Ascending aorta (tissue), 2 donors: ENCODE data around the gene MYBBP1A. TPM values are rescaled to one million over a fixed set of nuclear protein-coding genes. Genes with fewer than 3 reads are reported as not detected.

ENCODE experiments used
- DNase-seq, 2 donors: peaks; one replicate each; pipeline ENCODE4 v3.0.0-alpha.2; 2019; ENCODE audit warnings: low spot score in 2 of 2
- H3K27ac ChIP-seq, 2 donors: fragments of 200-600 bp; sonication (generic); one replicate each; pipeline ENCODE4 v1.5.1; 2016 to 2017; ENCODE audit warnings: mild to moderate bottlenecking in 1 of 2
- H3K27me3 ChIP-seq: fragments of 200-600 bp; sonication (generic); one replicate; pipeline ENCODE4 v1.5.1; 2017
- H3K36me3 ChIP-seq, 2 donors: fragments of 200-600 bp; sonication (generic); one replicate each; pipeline ENCODE4 v1.5.1; 2016
- H3K4me1 ChIP-seq, 2 donors: fragments of 200-600 bp; sonication (generic); one replicate each; pipeline ENCODE4 v1.5.1; 2016 to 2017; ENCODE audit warnings: mild to moderate bottlenecking in 1 of 2
- H3K4me3 ChIP-seq, 2 donors: fragments of 200-600 bp; sonication (generic); one replicate each; pipeline ENCODE4 v1.5.1; 2016 to 2017; ENCODE audit warnings: mild to moderate bottlenecking in 1 of 2
- H3K9me3 ChIP-seq, 2 donors: fragments of 200-600 bp; sonication (generic); one replicate each; pipeline ENCODE4 v1.5.1; 2016
- intact Hi-C: fragments of 100-400 bp; cut with DNase I; formaldehyde crosslinking; loops from one replicate; pipeline ENCODE4 v1.15.1; 2023
- total RNA-seq: library from RNA; depleted of rRNA; stranded (reverse); fragments of >200 nt; gene quantifications from one replicate; pipeline ENCODE4 v1.1.0, GENCODE V29; 2016
- TF ChIP-seq, protein P1 (sequence below), 3 experiments: fragments of 200-600 bp in 2 of 3; fragments of 450-650 bp in 1 of 3; sonication (generic) in 2 of 3; IDR thresholded peaks; one replicate each; pipeline ENCODE4 v1.5.1; 2016 to 2019; ENCODE audit warnings: antibody characterized with exemption in 3 of 3, mild to moderate bottlenecking in 1 of 3, moderate library complexity in 1 of 3

The MYBBP1A gene
- total RNA-seq, 1 donor from 2014 or later: 94.5 TPM

GRCh38 chr17:4577386-4577993 lies 22.3 kb upstream of the MYBBP1A start:
- intact Hi-C loops: no loop called here
- Histone ChIP-seq H3K27me3 (peaks cover 4% of the 10 kb centered on the region), H3K27ac (no peak overlapping the region), H3K4me1 (no peaks in the 10 kb centered on the region), H3K4me3 (no peak overlapping the region), H3K9me3 (no peaks in the 10 kb centered on the region), H3K36me3 (no peaks in the 10 kb centered on the region)
- DNase-seq: no peak
- TF ChIP-seq, protein P1, sequence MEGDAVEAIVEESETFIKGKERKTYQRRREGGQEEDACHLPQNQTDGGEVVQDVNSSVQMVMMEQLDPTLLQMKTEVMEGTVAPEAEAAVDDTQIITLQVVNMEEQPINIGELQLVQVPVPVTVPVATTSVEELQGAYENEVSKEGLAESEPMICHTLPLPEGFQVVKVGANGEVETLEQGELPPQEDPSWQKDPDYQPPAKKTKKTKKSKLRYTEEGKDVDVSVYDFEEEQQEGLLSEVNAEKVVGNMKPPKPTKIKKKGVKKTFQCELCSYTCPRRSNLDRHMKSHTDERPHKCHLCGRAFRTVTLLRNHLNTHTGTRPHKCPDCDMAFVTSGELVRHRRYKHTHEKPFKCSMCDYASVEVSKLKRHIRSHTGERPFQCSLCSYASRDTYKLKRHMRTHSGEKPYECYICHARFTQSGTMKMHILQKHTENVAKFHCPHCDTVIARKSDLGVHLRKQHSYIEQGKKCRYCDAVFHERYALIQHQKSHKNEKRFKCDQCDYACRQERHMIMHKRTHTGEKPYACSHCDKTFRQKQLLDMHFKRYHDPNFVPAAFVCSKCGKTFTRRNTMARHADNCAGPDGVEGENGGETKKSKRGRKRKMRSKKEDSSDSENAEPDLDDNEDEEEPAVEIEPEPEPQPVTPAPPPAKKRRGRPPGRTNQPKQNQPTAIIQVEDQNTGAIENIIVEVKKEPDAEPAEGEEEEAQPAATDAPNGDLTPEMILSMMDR (IDR thresholded peaks at IDR 0.05): no peak

DNA sequence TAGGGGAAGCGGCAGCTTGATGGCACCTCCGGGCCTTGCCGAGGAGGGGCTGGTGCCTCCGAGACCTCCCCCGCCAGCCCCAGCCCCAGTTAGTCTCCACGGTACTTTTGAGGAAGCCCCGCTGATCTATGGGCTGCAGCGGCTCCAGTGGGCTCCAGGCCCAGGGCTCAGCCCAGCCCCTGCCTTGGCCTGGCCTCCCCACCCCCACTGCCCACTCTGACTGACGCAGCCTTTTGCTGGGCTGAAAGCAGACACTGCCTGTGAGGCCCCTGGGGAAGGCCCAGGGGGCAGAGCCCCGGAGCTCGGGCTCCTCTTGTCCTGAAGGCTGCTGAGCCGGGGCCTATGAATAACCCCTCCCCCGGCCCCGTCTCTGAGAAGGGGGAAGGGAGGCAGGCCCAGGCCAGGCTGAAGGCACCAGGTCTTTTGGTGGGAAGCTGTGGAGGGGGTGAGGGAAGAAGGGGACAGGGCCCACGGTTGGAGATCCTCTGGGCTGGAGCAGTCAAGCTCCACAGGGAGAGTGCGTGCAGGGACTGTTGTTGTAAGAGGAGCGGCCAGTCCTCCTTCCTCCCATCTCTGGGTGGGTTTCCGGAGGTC lies 21.6 kb upstream of the MYBBP1A start:
- Histone ChIP-seq H3K27me3 (peaks cover under 1% of the 10 kb centered on the region), H3K4me1 (no peaks in the 10 kb centered on the region), H3K27ac (no peak overlapping the region), H3K36me3 (no peaks in the 10 kb centered on the region), H3K9me3 (no peaks in the 10 kb centered on the region), H3K4me3 (no peak overlapping the region)
- no peak for DNase-seq
- TF ChIP-seq, protein P1 (IDR thresholded peaks at IDR 0.05): no peak
- intact Hi-C loops: no loop called here

- Histone ChIP-seq H3K27ac (no peak overlapping the region), H3K4me3 (no peak overlapping the region), H3K4me1 (no peaks in the 10 kb centered on the region), H3K27me3 (no peaks in the 10 kb centered on the region), H3K9me3 (no peaks in the 10 kb centered on the region), H3K36me3 (no peaks in the 10 kb centered on the region)
- TF ChIP-seq, protein P1 (IDR thresholded peaks at IDR 0.05): no peak
- no peak for DNase-seq
- intact Hi-C loops: no loop called here
Measured at GRCh38 chr17:4576161-4576558, 21.0 kb upstream of the MYBBP1A start.

- no peaks in the 10 kb centered on the region for H3K4me1 ChIP-seq
- DNase-seq: no peak
- intact Hi-C loops: no loop called here
- TF ChIP-seq, protein P1 (IDR thresholded peaks at IDR 0.05): no peak
- no peak overlapping the region for H3K4me3 ChIP-seq
- H3K36me3 ChIP-seq: no peaks in the 10 kb centered on the region
- H3K9me3 ChIP-seq: no peaks in the 10 kb centered on the region
- no peaks in the 10 kb centered on the region for H3K27me3 ChIP-seq
- H3K27ac ChIP-seq: no peak overlapping the region
Measured at GRCh38 chr17:4574448-4575045, 19.4 kb upstream of the MYBBP1A start.

- intact Hi-C loops: no loop called here
- Histone ChIP-seq H3K36me3 (no peaks in the 10 kb centered on the region), H3K4me3 (no peak overlapping the region), H3K4me1 (no peaks in the 10 kb centered on the region), H3K27ac (no peak overlapping the region), H3K27me3 (no peaks in the 10 kb centered on the region), H3K9me3 (no peaks in the 10 kb centered on the region)
- DNase-seq: no peak
- TF ChIP-seq, protein P1 (IDR thresholded peaks at IDR 0.05): no peak
Measured at GRCh38 chr17:4573669-4574068, 18.5 kb upstream of the MYBBP1A start.
